GM19240 (cell line): ENCODE results near the gene SWSAP1.

Experiments
- DNase-seq: peaks from one replicate; pipeline ENCODE4 v3.0.0; 2011; ENCODE audit warnings: low spot score; ENCODE audit not compliant: insufficient read length

SWSAP1 gene

DNA sequence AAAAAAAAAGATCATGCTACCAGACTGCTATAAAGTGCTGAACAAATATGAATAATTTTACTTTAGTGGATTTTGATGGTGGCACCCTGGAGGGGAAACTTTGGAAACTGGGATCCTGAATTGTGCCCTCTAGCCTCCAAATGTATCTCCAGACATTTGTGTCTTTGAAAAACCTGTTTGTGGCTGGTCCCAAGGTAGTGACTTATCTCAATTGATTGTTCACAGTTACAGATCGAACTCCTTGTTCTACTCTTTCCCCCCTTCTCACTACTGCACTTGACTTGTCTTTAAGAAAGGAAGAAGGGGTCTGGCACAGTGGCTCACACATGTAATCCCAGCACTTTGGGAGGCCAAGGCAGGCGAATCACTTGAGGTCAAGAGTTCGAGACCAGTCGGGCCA, 34.1 kb downstream of the SWSAP1 start:
- no peak for DNase-seq

DNA sequence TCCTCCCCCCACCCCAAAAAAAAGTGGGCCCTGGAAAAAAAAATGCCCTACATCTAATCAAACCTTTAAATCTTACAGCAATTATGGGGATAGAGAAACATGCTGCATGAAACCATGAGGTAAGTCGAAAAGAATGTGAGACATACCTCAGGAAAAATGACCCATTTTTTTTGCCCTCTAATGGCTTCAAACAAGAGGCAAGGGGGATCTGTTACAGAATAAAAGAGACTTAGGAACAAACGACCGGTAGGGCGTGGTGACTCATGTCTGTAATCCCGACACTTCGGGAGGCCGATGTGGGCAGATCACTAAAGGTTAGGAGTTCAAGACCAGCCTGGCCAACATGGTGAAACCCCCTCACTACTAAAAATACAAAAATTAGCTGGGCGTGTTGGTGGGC, 36.2 kb downstream of the SWSAP1 start:
- DNase-seq = no peak

DNA sequence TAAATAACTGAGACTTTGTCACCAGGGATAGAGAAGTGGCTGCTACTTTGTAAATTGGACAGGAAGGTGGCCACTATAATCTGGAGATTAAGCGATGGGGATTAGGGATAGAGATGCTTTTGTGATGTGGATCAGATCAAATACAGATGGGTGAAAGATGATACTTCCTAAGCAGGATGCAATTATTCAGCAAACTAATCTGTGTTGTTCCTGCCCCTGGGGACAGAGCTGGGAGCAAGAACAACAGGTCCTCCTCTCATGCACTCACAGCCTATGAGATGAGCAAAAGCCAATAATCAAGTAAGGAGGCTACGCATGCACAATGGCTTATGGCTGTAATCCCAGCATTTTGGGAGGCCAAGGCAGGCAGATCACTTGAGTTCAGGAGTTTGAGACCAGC, 40.1 kb downstream of the SWSAP1 start:
- no peak for DNase-seq

DNA sequence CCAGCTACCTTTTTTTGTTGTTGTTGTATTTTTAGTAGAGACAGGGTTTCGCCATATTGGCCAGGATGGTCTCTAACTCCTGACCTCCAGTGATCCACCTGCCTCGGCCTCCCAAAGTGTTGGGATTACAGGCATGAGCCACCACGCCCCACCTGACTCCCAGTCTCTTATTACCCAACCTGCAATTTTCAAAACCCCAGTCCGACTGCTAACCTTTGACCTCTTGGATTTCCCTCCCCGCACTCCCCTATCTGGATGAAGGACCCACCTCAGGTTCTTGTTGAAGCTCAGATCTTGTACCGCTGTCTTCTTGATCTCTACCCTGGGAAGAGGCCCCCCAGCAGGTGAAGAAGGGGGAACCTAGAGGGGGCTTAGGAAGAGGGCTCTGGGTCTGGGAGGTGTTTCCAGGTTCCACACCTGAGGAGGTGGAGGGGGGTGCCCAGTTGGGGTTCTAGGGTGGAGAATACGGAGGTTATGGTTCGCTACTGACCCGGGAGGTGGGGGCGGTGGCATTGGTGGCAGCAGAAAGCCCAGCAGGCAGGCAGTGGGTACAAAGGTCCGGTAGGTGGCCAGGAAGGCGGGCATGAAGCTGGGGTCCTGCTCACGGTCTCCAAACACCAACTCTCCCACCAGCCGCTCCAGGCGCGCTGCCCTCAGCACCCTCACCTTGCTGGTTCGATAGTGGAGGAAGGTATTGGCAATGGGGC, 42.0 kb downstream of the SWSAP1 start:
- no peak for DNase-seq

DNA sequence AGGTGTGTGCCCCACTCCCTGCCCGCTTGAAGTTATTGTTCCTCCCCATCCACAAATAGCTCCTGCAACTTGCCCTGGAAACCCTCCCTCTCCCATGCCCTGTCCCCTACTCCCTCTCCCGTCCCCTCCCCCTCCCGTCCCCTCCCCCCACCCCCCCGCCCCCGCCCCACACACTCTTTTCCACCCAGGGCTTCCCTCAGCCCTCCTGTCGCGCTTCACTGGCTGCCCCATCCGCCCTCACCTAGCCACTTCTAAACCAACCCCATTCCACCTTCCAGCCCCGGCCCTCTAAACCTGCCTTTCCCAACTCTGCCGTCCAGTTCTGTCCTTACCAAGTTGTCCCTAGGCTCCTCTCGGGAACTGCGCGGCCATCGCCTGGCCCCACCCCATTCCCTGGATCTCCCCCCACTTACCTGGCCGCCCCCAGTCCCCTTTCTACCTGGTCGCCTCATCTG, 43.7 kb downstream of the SWSAP1 start:
- no peak for DNase-seq

DNA sequence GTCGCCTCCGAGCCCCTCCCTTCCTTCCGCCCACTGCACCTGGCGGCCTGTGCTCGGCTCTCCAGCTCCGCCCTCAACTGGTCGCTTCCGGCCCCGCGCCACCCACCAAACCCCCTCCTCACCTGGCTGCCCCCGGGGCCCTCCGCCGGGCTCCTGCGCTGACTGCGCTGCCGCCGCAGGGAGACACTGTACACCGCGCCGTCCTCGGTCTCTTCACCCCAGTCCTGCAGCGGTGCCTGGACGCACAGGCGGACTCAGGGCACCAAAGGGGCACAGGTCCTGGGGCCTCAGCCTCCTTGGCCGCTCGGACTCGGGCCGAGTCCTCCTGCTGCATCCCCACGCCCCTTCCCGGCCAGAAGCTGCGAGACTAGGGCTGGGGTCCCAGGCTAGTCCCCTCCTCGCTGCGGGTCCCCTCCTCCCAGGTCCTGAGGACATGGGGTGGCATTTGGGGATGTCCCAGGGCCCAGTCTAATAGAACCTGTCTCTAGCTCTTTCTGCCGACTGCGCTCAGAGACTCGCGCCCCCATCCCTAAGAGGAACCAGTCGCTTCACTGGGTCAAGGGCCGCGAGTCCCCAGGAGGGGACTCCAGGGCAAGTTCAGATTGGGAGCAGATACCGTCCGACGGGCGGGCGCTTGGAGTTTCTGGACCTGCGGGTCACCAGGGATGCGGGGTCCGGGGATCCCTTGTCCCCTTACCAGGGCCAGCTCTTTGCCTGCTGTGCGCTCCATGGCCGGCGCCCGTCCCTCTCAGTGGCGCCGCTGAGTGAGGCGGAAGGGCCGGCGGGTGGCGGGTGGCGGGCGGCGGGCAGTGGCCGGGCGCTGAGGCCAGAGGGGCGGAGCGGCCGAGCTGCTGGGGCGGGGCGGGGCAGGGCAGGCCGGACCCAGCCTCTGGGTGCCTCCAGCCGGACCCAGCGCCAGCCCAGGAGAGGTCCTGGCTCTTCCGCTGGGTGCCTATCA, 44.4 kb downstream of the SWSAP1 start, which contains the start of gene RGL3:
TSS of gene RGL3 (minus strand) at position 766 of the 958 bp plus-strand sequence. CDS start at position 730, 36 bp downstream.
- DNase-seq = no peak

DNA sequence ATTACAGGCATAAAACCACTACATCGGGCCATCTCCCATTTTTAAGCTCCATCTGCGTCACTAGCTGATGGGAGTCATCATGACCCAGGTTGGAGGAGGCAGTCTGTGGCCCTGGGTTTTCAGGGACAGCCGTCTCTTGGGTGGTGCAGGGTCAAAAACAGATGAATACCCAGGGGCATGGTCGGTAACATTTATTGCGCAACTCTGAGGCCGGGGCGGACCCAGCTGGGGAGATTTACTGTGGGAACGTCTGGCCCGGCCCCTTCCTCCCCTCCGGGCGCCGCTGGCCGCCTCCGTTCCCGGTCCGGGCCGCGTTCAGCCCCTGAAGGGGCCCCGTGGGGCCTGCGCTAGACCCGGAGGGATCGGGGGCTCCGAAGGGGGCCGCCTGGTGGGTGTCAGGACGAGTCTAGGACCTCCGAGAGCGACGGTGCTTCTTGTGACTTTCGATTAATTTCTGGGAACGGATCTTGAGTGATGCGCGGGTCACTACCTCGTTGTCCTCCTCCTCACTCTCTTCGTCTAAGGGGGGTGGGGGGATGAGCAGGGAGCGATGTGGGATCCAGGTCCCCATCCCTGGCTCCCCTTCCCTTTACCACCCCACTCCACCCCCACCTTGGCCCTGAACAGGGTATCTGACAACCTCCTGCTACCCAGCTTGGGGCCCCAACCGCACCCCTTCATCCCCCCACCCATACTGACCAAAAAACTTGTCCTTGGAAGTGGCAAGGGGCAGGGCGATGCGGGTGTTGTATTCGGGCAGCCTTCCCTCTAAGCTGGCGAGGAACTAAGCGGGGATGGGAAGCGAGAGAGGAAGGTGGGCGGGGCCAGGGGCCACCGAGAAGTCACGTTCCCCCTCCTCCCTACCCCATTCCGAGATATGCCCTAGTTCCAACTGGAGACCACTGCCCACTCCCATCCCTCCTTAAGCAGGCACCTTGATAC, 46.2 kb downstream of the SWSAP1 start:
- DNase-seq = no peak

DNA sequence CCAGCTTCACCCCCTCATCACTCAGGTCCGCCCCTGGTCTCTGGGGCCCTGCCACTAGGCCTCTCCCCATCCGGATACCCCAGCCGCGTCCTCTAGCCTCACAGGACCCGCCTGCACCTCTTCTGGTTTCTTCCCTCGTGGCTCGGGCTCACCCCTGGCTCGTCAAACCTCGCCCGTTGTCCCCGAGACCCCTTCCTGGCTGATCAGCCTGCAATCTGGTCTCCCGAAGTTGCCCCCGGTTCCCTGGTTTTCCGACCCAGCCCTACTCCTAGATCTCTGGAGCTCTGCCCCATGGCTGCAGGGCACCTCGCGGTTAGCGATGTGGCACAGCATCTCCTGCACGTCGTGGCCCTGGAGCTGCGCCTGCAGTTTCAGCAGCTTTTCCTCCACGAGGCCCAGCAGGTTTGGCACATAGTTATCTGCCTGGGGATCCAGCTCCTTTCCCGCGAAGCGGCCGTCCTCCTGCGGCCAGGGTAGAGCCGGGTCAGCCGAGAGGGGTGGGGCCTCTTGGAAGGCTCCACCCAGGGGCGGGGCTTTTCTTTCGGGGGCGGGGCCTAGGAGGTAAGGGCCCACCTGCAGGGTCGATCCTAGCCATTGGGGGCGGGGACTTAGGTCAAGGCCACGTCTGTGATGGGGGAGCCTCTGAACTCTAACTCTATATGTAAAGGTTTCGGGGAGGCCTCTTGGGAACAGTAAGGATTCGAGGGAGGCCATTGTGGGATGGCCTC, 47.1 kb downstream of the SWSAP1 start:
- DNase-seq = peak; percentile 65

DNA sequence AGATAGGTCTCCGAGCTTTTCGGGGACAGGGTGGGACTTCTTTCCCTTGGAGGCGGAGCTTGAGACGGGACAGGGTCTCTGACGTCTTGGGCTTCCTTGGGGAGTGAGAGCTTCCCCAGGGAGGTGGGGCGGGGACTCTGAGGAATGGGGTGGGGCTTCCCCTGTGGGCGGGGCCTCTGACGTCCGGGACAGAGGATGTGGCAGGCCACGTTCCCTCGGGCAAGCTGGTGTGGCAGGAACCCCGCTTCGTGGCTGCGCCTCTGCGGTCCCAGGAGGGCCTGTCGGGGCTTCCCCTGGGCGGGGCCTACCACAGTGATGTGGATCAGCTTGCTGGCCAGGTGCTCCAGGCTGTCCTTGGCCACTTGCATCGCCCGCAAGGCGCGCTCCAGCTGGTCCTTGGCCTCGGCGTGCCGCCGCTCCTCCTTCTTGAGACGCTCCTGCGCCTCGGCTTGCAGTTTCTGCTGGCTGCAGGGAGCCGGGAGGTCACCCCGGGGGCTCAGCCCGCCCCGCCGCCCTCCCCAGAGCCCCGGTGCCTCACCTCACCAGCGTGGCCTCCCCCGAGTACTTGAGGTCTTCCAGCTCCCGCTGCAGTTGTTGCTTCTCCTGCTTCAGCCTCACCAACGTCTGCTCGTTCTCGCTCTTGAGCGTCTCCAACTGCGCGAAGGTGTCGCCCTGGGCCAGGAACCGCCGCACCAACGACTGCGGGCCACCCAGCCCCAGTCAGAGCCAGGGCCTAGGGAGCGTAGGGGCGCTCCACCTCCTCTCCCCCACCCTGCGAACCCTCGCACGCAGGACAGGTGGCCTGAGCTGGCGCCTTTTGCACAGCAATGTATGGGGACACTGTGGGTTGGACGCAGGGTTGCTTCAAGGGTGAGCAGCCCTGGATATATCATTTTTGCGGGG, 47.9 kb downstream of the SWSAP1 start:
- DNase-seq = peak; percentile 90

DNA sequence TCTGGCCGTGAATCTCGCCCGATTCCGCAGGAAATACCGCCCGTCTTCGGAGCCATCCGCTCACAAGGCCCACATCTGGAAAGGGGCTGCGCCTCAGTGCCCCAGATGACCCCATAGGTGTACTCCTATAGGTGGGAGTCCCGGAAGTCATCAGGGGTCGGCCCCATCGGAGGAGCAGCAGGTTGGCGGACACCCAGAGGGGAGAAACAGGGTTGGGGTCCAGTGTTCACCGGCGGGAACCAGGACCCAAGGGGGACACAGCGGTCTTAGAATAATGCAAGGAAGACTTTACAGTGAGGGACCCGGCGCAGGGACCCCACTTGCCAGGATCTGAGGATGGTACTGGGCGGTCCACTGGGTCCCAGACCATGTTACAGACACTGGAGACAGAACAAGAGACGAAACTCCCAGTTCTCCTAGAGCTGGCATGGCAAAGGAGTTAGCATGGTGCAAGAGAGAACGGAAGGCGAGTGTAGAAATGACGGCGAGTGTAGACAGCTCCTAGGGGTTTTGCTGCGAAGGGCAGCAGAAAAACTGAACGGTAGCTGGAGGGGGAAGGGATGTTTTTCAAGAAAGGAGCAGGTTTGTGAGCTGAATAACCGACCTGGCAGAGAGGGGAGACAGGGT, 48.8 kb downstream of the SWSAP1 start:
- DNase-seq = no peak

DNA sequence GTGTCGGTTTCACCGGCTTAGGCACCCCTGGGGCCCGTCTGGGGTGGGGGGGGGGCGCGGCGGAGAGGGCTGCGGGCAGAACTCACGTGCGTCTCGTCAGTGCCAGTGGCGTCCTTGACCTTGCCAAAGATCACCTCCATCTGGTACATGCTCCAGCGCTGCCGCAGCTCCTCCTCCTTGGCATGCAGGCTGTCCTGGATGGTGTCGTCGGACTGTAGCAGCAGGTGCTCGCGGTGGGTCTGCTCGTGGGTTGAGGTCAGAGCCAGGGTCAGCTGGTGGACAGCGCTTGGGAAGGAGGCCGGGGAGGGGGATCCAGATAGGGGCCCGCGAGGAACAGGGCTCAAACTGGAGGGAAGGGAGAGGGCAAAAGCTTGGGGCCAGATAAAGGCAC, 49.3 kb downstream of the SWSAP1 start:
- DNase-seq = no peak
